ENCODE data around the gene KCND3. TPM values are rescaled to one million over a fixed set of nuclear protein-coding genes. Genes with fewer than 3 reads are reported as not detected.

Gene KCND3
- polyA plus RNA-seq, 1 donor from 2014 or later: 7.8 TPM

GRCh38 chr1:111909030-111909429 is 80.4 kb downstream of the KCND3 start:
- H3K27ac ChIP-seq (ENCODE audit: low read length): peak overlapping the region; percentile 60
- H3K4me2 ChIP-seq (ENCODE audit: low read length): no peak overlapping the region

GRCh38 chr1:111908011-111908621 is 81.4 kb downstream of the KCND3 start:
- Histone ChIP-seq H3K4me2 (ENCODE audit: low read length) (no peak overlapping the region), H3K4me3 (ENCODE audit: low read length) (peak overlapping the region; percentile 30), H3K9ac (ENCODE audit: low read length) (no peak overlapping the region), H2AFZ (ENCODE audit: low read depth, low read length) (no peak overlapping the region), H4K20me1 (ENCODE audit: insufficient read depth) (no peaks in the 10 kb centered on the region), H3K9me3 (ENCODE audit: low read length) (no peaks in the 10 kb centered on the region), H3K36me3 (ENCODE audit: insufficient read depth, low read length) (no peaks in the 10 kb centered on the region), H3F3A (ENCODE audit: insufficient read depth, low read length, poor library complexity, severe bottlenecking) (no peaks in the 10 kb centered on the region), H3K79me2 (replicated peaks; ENCODE audit: insufficient read depth, low read length) (no peaks in the 10 kb centered on the region), H3K27ac (ENCODE audit: low read length) (peak overlapping the region; percentile 60), H3K9me2 (ENCODE audit: insufficient read depth, low read length) (no peaks in the 10 kb centered on the region), H3K27me3 (ENCODE audit: insufficient read depth, low read depth, low read length) (no peaks in the 10 kb centered on the region)
- no peak for TF ChIP-seq CTCF (IDR thresholded peaks at IDR 0.05; ENCODE audit: poor library complexity, severe bottlenecking)
- TF ChIP-seq, protein P1, sequence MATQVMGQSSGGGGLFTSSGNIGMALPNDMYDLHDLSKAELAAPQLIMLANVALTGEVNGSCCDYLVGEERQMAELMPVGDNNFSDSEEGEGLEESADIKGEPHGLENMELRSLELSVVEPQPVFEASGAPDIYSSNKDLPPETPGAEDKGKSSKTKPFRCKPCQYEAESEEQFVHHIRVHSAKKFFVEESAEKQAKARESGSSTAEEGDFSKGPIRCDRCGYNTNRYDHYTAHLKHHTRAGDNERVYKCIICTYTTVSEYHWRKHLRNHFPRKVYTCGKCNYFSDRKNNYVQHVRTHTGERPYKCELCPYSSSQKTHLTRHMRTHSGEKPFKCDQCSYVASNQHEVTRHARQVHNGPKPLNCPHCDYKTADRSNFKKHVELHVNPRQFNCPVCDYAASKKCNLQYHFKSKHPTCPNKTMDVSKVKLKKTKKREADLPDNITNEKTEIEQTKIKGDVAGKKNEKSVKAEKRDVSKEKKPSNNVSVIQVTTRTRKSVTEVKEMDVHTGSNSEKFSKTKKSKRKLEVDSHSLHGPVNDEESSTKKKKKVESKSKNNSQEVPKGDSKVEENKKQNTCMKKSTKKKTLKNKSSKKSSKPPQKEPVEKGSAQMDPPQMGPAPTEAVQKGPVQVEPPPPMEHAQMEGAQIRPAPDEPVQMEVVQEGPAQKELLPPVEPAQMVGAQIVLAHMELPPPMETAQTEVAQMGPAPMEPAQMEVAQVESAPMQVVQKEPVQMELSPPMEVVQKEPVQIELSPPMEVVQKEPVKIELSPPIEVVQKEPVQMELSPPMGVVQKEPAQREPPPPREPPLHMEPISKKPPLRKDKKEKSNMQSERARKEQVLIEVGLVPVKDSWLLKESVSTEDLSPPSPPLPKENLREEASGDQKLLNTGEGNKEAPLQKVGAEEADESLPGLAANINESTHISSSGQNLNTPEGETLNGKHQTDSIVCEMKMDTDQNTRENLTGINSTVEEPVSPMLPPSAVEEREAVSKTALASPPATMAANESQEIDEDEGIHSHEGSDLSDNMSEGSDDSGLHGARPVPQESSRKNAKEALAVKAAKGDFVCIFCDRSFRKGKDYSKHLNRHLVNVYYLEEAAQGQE (IDR thresholded peaks at IDR 0.05; ENCODE audit: borderline replicate concordance): no peak
- TF ChIP-seq TAF1 (IDR thresholded peaks at IDR 0.05; ENCODE audit: low read depth): no peak
- TF ChIP-seq SMC3 (conservative IDR thresholded peaks at IDR 0.05; ENCODE audit: poor library complexity): no peak
- no peak for TF ChIP-seq MXI1 (conservative IDR thresholded peaks at IDR 0.05; ENCODE audit: poor library complexity, severe bottlenecking)
- TF ChIP-seq RAD21 (conservative IDR thresholded peaks at IDR 0.05): no peak
- no peak for TF ChIP-seq POLR2AphosphoS5 (IDR thresholded peaks at IDR 0.05)
- no peak for TF ChIP-seq EP300 (conservative IDR thresholded peaks at IDR 0.05; ENCODE audit: poor library complexity, severe bottlenecking)

More at GRCh38 chr1:111909030-111909429, 80.4 kb downstream of the KCND3 start:
- Histone ChIP-seq H3K27me3 (ENCODE audit: insufficient read depth, low read depth, low read length) (no peaks in the 10 kb centered on the region), H3K79me2 (replicated peaks; ENCODE audit: insufficient read depth, low read length) (no peaks in the 10 kb centered on the region), H3K9me3 (ENCODE audit: low read length) (no peaks in the 10 kb centered on the region), H3K4me3 (ENCODE audit: low read length) (peak overlapping the region; percentile 30), H2AFZ (ENCODE audit: low read depth, low read length) (no peak overlapping the region), H3K9me2 (ENCODE audit: insufficient read depth, low read length) (no peaks in the 10 kb centered on the region), H3K9ac (ENCODE audit: low read length) (no peak overlapping the region), H3F3A (ENCODE audit: insufficient read depth, low read length, poor library complexity, severe bottlenecking) (no peaks in the 10 kb centered on the region), H3K36me3 (ENCODE audit: insufficient read depth, low read length) (no peaks in the 10 kb centered on the region), H4K20me1 (ENCODE audit: insufficient read depth) (no peaks in the 10 kb centered on the region)
- TF ChIP-seq, protein P1 (IDR thresholded peaks at IDR 0.05; ENCODE audit: borderline replicate concordance): peak; percentile 39
- TF ChIP-seq TAF1 (IDR thresholded peaks at IDR 0.05; ENCODE audit: low read depth) (no peak), EP300 (conservative IDR thresholded peaks at IDR 0.05; ENCODE audit: poor library complexity, severe bottlenecking) (peak; percentile 65), RAD21 (conservative IDR thresholded peaks at IDR 0.05) (peak; percentile 38), POLR2AphosphoS5 (IDR thresholded peaks at IDR 0.05) (peak; percentile 56), SMC3 (conservative IDR thresholded peaks at IDR 0.05; ENCODE audit: poor library complexity) (peak; percentile 20), CTCF (IDR thresholded peaks at IDR 0.05; ENCODE audit: poor library complexity, severe bottlenecking) (no peak), MXI1 (conservative IDR thresholded peaks at IDR 0.05; ENCODE audit: poor library complexity, severe bottlenecking) (peak; percentile 25), EZH2 (IDR thresholded peaks at IDR 0.05; ENCODE audit: borderline replicate concordance, insufficient read depth, low read length, poor library complexity, severe bottlenecking) (no peak)
